ENCODE results near the gene TMPRSS3.

Gene TMPRSS3

DNA sequence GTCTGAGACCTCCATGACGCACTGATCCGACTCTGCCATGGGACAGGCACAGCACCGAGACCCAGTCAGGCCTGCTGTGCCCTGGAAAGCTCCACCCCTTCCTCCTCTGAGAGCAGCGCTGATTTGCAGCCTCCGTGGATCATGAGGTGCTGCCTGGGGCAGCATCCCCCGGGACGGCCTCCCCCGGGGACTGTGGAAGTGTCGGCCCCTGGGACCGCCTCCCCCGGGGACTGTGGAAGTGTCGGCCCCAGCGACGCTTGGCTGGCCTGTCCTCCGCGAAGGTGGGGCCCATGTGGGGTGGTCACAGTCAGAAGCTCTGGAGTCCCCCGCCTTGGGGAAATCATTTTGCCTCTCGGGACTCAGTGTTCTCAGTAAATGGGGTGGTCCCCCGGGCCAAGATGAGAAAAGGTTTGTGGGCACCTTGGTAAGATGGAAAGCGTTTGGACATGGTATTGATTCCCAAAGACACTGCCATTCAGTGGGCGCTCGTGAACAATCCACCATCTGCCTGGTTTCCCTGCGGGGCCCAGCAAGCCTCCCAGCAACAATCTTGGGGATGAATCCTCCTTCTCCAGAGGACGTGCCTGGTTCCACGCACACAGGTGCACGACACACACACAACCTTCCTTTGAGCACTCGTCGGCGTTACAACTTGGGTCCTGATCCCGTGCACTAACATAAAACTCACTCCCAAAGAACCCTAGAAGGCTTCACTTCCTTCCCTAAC is 48.1 kb downstream of the TMPRSS3 start:
- no peak for DNase-seq

GRCh38 chr21:42346866-42347600 is 48.8 kb downstream of the TMPRSS3 start:
- DNase-seq: no peak

- DNase-seq: no peak
These were observed 49.4 kb downstream of the TMPRSS3 start for GRCh38 chr21:42346441-42346840.

DNA sequence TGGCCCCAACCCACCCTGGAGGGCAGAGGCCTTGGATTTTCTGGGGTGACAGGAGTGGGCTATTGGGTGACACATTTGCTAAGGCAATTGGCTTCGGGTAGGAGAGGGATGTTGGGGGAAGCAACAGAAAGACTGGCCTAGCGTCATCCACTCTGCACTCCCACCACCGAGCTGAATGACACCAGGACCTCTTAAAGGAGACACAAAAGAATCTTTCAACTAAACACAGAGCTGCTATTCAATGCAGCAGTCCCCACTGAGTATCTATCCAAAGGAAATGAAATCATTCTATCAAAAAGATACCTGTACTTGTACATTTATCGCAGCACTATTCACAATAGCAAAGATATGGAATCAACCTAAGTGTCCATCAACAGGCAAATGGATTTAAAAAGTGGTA is 51.2 kb downstream of the TMPRSS3 start:
- no peak for DNase-seq

DNA sequence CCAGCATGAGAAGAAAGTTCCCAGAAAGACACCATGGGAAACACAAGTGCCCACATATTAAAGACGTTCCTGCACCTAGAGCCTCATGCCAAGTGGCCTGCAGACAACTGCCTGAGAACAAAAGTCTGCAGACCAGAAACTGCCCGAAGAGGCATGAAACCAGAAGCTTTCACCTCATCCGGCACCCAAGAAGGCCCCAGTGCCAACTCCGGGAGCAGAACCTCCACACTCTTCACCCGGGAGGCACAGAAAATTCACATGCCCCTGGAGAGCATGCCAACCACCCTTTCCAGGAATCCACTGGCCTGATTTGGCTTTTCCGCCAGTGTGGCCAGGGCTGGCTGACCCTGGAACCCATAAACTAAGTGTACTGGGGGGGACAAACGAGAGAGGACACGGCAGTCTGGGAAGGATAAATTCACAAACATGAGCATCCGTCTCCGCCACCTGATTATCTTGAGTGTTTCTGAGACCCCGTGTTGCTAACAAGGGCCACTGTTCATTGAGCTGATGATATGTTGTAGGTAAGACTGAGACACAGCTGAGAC is 51.8 kb downstream of the TMPRSS3 start:
- DNase-seq: no peak

GRCh38 chr21:42343556-42343955 is 52.3 kb downstream of the TMPRSS3 start:
- DNase-seq: no peak

DNA sequence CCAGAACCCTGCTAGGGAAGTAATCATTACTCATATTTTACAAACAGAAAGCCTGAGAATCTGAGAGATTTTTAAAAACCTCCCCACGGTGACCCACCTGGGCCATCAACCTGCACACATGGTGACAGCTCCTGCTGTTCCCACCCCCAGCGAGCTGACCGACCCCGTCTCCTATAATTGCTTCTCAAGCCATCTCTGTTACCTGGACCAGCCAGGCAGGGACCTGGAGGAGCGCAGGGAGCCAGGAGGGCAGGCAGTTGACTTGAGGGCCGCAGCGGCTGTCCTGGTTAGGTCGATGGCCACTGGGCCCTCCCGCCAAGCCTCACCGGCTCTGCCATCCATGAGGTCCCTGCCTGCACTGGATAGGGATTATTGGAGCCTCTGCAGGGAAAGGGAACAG is 52.8 kb downstream of the TMPRSS3 start:
- no peak for DNase-seq

DNA sequence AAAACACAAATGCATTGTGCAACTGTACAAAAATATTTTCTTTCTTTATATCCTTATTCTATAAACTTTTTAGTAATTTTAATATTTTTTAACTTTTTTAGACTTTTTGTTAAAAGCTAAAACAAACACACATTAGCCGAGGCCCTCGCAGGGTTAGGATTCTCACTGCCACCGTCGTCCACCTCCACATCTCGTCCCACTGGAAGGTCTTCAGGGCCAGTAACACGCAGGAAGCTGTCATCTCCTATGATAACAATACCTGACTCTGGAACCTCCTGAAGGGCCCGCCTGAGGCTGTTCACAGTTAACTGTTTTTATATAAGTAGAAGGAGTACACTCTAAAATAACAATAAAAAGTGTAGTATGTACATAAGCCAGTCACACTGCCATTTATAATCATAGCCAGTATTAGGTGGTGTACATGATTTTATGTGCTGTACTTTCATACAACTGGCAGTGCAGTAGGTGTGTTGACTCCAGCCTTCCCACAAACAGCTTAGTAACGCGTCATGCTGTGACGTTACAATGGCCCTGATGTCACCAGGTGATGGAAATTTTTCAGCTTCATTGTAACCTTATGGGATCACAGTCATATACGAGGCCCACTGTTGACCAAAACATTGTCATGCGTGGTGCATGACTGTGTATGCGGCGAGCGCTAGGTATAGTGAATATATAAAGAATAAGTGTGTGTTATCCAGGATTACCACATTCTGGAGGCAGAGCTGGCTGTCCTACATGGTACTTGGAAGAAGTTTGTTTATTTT is 53.9 kb downstream of the TMPRSS3 start:
- DNase-seq: no peak

DNA sequence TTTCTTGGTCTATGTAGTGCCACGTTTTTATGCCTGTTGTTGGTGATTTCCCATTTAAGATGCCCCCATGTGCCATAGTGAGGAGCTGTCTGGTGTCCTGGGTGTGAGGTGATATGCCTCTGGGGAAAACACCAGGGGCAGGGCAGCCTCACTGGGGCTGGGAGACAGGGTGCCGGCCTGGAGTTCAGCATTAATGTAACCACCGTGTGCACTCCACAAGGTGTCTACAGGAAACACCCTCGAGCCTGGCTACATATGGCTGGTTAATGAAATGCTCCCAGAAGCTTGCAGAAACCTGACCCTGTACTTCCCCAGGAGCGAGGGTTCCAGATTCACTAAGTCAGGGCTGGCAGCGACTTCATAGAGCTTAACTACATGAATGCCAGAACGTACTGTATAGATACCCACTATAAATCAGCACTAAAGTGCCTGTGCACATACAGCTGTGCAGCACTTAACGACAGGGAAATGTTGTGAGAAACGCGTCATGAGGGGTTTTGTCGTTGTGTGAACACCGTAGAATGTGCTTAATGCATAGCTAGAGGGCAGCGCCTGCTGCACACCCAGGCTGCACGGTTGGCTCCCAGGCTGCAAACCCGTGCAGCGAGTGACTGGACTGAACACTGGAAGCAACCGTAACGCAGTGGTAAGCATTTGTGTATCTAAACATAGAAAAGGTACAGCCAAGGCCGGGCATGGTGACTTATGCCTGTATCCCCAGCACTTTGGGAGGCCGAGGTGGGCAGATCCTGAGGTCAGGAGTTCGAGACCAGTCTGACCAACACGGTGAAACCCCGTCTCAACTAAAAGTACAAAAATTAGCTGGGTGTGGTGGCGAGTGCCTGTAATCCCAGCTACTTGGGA is 55.4 kb downstream of the TMPRSS3 start:
- DNase-seq: no peak

- no peak for DNase-seq
These were observed 56.8 kb downstream of the TMPRSS3 start for GRCh38 chr21:42338729-42339715.

GRCh38 chr21:42337830-42338728 is 57.8 kb downstream of the TMPRSS3 start:
- no peak for DNase-seq

- DNase-seq: no peak
These were observed 58.6 kb downstream of the TMPRSS3 start for GRCh38 chr21:42337276-42337675.

GRCh38 chr21:42336054-42336453 is 59.8 kb downstream of the TMPRSS3 start:
- DNase-seq: no peak

DNA sequence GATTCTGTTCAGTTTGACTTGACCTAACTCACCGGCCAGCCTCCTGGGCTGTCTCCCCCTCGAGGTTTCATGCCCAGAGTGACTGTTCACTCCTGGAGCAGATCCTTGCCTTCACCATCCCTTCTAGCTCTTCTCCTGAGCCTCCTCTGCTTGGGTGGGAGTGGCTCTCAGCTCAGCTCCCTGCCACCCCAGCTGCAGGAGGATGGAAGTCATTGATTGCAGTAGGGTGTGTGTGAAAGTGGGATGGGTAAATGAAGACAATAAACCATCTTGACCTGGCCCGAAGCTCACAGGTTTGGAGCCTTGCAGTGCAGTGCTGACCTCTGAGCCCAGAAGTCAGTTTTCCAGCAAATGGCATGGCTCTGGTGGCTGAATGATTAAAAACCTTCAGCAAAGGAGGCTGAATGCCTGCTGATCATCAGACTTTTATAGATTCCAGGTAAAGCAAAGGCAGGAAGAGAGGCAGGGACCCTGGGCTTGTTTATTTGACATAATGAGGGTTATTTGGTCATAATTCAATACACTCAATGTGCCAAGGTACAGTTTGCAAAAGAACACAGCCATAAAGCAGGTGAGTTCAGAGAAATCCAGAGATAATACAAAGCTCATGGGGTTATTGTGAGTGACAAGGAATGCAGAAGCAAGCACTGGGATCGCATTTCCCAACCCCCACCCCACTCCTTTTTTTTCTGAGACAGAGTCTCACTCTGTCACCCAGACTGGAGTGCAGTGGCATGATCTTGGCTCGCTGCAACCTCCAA is 63.1 kb downstream of the TMPRSS3 start:
- no peak for DNase-seq

DNA sequence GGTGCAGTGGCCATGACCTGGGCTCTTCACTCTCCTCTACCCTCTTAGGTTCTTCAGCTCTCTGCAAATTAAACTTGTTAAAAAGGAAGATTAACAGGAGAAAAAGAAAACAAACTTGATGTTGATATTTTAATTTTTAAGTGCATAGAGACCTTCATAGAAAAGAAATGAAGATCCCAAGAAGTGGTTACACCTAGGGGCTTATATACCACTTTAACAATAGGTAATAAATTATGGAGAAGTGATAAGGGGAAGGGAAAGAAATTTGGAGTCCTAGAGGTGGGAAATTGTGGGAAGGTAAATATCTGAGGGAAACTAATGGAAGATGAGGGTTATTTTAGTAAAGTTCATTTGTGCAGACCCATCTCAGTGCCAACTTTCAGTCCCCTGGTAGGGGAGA is 64.2 kb downstream of the TMPRSS3 start:
- DNase-seq: no peak

DNA sequence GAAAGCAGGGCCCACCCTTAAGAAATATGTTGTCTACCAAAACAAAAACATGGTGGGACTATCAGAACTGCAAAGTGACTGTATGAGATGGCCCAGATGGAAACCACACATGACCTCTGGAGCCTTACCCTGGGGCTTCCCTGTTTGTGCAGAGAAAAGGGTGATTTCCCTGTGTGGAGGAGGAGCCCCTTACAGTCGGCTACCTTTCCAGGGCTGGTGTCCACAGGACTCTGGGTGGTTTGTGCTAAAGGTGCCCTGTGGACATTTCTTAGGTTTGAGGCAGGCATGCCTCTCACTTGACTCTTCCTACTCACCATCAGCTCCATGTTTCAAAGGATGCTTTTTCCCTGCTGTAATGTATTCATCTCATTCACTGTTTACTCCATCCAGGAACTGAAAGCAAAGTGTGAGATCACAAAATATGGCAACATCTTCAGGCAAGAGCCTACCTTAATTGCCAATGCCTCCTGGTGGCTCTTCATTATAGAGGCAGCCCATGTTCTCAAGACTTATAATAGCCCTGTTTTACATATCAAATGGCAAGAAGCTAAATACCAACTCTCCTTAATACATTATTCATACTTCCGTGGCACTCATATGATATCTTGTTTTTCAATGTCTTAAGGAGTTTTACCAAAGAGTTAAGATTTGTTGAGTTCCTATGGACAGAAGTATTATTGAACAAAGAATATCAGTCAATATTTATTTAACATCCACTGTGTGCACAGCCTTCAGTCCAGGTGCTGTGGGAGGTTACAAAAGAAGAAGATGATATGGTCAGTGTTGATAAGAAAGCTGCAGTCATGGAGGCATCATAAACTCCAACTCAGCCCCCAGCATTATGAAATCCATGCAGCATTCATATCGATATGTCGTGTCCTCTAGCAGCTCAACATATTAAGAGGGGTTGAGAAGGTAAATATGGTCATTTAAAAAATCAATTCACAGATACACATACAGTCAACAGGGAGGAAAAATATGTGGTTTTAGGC is 65.2 kb downstream of the TMPRSS3 start:
- no peak for DNase-seq

GRCh38 chr21:42324896-42325295 is 71.0 kb downstream of the TMPRSS3 start:
- DNase-seq: no peak

All from cortex of kidney (tissue), 1 donor.